Measurements from ENCODE around the gene LSM14B.
"Not testable (repeated sequence)": the region's sequence is repeated elsewhere in the genome, so short reads cannot be mapped to it uniquely, and the experiment has no call there.

LSM14B gene

GRCh38 chr20:62111148-62111547, 11.1 kb upstream of the LSM14B start:
- CTCF ChIA-PET: no interaction called here
- POLR2A ChIA-PET: no interaction called here

GRCh38 chr20:62112368-62112767, 9.9 kb upstream of the LSM14B start:
- TF ChIP-seq CTCF (IDR thresholded peaks at IDR 0.05; ENCODE audit: control extremely low read depth, extremely low read depth, low read depth, missing control alignments): no peak
- ChIA-PET POLR2A (no interaction called here), CTCF (no interaction called here)
- DNase-seq (ENCODE audit: extremely low spot score): no peak

More at GRCh38 chr20:62111148-62111547, 11.1 kb upstream of the LSM14B start:
- TF ChIP-seq CTCF (IDR thresholded peaks at IDR 0.05; ENCODE audit: control extremely low read depth, extremely low read depth, low read depth, missing control alignments): no peak
- DNase-seq (ENCODE audit: extremely low spot score): no peak

GRCh38 chr20:62114894-62115293, 7.4 kb upstream of the LSM14B start:
- TF ChIP-seq CTCF (IDR thresholded peaks at IDR 0.05; ENCODE audit: control extremely low read depth, extremely low read depth, low read depth, missing control alignments): no peak
- POLR2A ChIA-PET: no interaction called here
- CTCF ChIA-PET: no interaction called here
- DNase-seq (ENCODE audit: extremely low spot score): no peak

- POLR2A ChIA-PET: interaction anchor here (1.0 kb wide), 1 partner anchor 50 kb away, joined by 4 read pairs; the partner anchor contains the start of gene TAF4
- DNase-seq (ENCODE audit: extremely low spot score); CTCF ChIA-PET: not testable (repeated sequence)
Observed at GRCh38 chr20:62115800-62116407, 6.4 kb upstream of the LSM14B start.

- CTCF ChIA-PET: no interaction called here
- POLR2A ChIA-PET: interaction anchor here (1.0 kb wide), 1 partner anchor 51 kb away, joined by 4 read pairs; the partner anchor contains the start of gene TAF4
- no peak for DNase-seq (ENCODE audit: extremely low spot score)
- no peak for TF ChIP-seq CTCF (IDR thresholded peaks at IDR 0.05; ENCODE audit: control extremely low read depth, extremely low read depth, low read depth, missing control alignments)
Observed at GRCh38 chr20:62116558-62117361, 5.5 kb upstream of the LSM14B start.

GRCh38 chr20:62117362-62117646, 5.0 kb upstream of the LSM14B start:
- ChIA-PET POLR2A (no interaction called here), CTCF (no interaction called here)
- DNase-seq (ENCODE audit: extremely low spot score): no peak
- no peak for TF ChIP-seq CTCF (IDR thresholded peaks at IDR 0.05; ENCODE audit: control extremely low read depth, extremely low read depth, low read depth, missing control alignments)

GRCh38 chr20:62117658-62118057, 4.6 kb upstream of the LSM14B start:
- TF ChIP-seq CTCF (IDR thresholded peaks at IDR 0.05; ENCODE audit: control extremely low read depth, extremely low read depth, low read depth, missing control alignments): no peak
- no peak for DNase-seq (ENCODE audit: extremely low spot score)
- CTCF ChIA-PET: no interaction called here
- POLR2A ChIA-PET: no interaction called here

All from GM10248 (cell line).